Suppressor macrophage treated with lipopolysaccharide for 4 hours (primary cell): ENCODE results near the gene GCAT.
A peak's percentile ranks its signal among the peaks of the same experiment; 100 is the strongest.

Experiments used
- DNase-seq: peaks from one replicate; pipeline ENCODE4 v3.0.0-alpha.2; 2020

The GCAT gene

DNA sequence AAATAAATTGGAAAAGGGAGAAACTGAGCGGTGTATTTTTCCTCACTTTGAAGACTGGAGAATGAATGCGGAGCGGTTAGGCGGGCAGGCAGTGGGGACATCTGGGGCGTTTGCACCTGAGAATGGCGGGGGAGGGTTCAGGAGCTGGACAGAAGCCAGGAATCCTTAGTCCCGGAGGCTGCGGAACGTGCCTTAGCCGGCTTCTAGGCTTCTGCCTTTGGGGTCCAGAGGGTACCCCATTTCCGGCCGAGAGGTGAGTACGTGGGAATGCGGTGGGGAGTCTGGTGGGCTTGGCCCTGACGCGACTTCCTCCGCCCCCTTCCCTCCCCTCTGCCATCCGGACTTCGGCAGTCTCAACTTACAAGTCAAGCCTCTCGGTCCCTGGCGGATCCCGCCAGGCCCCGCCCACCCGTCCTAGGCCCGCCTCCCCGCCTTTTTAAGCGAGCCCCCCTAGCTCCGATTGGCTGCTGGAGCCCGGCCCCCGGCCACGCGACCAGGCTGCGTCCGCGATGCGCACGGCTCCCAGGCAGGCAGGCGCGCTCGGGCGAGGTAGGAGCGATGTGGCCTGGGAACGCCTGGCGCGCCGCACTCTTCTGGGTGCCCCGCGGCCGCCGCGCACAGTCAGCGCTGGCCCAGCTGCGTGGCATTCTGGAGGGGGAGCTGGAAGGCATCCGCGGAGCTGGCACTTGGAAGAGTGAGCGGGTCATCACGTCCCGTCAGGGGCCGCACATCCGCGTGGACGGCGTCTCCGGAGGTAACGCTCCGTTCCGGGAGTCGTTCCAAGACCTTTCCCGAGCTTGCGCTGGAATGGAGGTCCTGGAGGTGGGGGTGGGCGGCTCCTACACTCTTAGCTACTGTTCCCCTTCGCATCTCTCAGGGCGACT is at the start of gene GCAT:
Gene GCAT (plus strand): TSS at position 525 of the 884 bp plus-strand sequence. CDS start 34 bp downstream, at position 559.
- DNase-seq: peak; percentile 96

DNA sequence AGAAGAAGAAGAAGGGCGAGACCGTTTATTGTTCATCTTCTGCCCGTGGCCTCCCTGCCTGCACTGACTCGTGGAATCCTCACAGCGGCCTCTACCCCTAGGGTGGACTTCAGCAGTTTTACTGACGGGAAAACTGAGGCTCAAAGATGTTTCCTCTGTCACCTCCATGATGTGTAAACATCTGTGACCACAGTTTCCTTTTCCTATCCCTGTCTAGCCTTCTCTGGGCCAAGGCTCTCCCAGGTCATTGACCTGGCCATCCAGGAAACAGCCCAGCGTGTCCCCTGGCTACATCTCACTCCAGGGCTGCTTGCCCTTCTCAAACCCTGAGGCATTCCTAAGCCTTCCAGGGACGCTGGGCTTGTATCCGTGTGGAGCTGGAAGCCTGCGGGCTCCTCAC is 49.0 kb upstream of the GCAT start:
- no peak for DNase-seq

DNA sequence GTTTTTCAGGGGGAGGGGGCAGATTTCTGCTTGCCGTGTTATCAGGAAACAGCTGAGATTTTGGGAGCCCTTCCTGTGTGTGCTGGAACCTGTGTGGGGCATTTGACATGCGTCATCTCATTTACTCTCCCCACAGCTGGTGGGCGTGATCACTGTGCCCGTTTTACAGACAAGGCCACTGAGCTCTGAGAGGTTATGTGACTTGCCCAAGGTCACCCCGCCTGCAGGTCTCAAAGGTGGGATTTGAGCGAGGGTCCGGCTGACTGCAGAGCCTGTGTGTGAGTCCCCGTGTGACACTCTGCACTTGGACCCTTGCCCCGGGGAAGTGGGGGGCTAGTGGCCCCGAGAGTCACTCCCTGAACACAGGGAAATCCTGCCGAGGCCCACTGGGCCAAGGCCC is 48.5 kb upstream of the GCAT start:
- no peak for DNase-seq

DNA sequence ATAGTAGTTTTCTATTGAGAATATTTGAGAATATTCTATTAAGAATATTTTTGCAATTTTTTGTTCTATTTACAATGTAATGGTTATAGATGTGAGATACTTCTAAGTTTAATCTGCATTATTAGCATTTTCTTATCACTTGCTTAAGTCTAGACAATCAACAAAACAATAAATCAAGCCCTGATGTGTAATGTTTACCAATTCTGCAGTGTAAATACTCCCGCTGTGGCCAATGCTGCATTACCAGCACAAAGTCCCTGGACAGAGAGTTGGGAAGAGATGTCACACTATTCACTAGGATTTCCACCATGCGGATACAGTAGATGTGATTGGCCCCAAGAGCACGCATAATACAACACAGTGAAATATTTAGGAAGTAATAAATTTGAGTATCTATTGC is 47.6 kb upstream of the GCAT start:
- no peak for DNase-seq

DNA sequence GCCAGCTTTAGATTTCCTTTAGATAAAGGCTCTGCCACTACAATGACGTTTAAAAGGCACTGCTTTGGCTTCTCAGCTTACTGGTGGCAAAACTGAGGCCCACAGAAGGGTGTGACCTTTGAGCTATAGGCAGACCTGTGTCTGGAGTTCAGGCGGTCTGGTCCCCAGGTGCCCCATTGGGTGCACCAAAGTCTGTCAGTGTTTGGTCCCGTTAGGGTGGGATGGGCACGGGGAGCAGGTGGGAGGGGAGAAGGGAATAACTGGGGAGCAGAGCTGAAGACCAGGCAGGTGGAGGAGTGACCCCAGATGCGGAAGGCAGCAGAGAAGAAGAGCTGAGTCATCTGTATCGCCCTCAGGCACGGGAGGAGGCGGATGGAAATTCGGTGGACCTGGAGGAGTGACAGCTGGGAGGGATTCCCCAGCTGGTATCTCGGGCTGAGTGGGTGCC is 45.3 kb upstream of the GCAT start:
- DNase-seq: no peak

DNA sequence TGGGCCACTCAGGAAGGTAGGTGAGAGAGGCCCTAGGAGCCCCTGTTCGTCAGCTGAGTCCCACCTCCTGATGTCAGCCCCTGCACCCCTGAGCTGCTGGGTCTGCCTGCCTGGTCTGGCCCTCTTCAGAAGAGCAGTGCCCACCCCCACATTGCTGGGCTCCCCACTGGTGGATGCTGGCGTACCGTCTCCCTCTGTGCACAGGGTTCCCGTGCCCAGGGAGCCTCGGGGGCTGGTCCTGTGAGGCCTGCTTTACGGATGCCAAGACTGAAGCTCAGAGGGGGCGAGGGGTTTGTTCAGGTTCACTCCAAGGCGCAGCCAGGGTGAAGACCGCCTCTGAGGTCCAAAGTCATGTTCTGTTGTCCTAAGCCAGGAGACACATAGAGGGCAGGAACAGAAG is 44.7 kb upstream of the GCAT start:
- no peak for DNase-seq

DNA sequence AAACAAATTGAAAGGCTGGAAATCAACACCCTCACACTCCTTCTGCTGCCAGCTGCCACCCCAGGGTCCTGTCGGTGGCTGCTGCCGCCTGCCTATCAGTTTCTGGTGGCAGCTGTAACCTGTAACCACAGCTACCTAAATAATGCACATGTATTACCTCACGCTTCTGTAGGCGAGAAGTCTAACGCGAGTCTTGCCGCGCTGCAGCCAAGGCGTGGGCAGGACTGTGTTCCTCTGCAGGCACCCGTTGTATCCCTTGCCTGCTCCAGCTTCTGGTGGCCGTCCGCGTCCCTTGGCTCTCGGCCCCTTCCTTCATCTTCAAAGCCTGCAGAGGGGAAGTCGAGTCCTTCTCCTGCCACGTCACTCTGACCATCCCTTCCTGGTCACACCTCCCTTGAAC is 44.1 kb upstream of the GCAT start:
- no peak for DNase-seq

DNA sequence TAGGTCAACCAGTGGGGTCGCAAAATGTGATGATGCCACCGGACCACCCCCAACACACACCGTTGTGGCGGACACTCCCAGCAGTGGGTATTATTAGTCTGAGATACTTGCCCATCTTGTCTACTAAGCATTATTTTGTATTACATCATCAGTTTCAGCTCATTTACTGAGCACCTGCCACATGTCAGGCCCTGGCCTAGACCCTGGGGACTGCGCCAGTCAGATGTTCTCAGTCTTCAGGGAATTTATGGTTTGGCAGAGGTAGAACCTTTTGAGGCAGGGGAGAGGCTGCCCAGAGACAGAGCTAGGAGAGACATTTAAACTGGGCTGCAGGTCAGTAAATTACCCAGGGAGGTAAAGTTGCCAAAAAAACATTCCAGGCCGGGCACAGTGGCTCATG is 43.1 kb upstream of the GCAT start:
- DNase-seq: no peak

DNA sequence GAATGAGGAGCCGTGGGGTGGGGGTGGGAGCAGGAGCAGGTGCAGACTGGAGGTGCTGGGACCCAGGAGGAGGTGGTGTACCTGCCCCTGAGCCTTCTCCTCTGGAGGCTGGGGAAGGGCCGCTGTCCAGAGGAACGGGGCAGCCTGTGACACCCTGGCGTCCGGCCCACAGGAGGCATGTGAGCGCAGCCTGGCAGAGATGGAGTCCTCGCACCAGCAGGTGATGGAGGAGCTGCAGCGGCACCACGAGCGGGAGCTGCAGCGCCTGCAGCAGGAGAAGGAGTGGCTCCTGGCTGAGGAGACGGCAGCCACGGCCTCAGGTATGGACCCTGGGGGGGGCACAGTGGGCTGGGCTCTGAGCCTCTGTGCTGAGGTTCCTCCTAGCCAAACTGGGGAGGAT is 42.2 kb upstream of the GCAT start:
- no peak for DNase-seq

DNA sequence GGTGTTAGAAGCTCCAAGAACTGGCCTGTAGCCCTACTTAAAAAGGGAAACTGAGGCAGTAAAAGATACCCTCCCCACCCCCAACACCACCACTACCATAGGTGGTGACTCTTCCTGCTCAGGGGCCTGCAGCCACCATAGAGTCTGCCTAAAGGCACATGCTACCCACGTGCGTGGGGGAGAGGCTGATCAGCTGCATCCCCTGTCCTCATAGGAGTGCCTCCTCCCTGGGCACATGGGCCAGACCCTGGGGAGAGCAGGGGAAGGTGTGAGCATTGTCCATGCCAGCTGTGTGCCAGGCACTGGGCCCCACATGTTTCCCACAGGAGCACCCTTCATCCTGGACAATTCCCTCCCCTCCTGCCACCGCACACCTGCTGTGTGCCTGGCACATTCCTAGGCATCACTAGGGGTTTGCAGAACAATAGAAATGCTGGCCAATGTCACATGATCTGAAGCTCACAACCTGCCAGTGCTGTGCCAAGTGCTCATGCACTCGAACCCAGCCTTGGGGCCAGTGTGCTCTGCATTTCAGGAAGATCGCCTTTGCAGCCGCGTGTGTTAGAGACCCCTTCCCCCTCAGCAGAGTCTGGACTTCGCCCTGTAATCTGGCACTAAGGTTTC is 41.7 kb upstream of the GCAT start:
- no peak for DNase-seq

DNA sequence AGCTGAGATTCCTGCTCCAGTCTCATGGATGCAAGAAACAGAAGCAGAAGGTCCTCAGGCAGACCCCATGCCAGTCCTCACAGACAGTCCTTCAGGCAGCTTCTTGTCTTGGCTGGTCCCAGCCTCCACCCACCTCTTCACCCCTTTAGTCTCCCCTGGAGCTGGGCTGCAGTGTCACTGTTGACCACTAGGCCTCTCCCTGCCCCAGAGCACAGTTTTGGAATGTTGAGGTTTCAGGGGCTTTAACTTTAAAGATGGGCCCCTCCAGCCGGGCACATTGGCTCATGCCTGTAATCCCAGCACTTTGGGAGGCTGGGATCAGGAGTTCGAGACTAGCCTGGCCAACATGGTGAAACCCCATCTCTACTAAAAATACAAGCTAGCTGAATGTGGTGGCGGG is 39.5 kb upstream of the GCAT start:
- DNase-seq: no peak

DNA sequence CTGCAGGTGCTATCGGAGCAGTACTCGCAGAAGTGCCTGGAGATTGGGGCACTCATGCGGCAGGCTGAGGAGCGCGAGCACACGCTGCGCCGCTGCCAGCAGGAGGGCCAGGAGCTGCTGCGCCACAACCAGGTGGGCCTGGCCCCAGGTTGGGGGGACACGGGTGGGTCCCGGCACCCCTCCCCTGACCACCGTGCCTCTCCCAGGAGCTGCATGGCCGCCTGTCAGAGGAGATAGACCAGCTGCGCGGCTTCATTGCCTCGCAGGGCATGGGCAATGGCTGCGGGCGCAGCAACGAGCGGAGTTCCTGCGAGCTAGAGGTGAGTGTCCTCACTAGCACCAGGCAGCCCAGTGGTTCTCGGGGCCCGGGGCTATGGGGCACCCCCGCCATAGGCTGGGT is 38.7 kb upstream of the GCAT start:
- DNase-seq: no peak

DNA sequence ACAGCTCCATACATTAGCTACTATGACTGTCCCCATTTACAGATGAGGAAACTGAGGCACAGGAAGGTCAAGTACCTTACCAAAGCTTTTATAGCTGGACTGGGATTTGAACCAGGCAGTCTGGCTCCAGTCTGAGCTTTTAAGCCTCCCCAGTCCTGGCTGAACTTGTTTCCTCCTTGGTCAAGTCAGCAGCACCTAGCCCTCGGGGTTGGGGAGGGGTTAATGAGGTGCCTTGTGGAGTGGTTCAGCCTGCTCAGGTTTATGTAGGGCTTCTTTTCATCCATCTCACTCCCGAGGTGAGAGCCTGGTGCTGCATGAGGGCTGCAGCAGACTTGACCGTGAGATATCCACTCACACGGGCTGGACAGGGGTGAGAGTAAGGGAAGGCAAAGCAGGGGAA is 36.7 kb upstream of the GCAT start:
- no peak for DNase-seq

DNA sequence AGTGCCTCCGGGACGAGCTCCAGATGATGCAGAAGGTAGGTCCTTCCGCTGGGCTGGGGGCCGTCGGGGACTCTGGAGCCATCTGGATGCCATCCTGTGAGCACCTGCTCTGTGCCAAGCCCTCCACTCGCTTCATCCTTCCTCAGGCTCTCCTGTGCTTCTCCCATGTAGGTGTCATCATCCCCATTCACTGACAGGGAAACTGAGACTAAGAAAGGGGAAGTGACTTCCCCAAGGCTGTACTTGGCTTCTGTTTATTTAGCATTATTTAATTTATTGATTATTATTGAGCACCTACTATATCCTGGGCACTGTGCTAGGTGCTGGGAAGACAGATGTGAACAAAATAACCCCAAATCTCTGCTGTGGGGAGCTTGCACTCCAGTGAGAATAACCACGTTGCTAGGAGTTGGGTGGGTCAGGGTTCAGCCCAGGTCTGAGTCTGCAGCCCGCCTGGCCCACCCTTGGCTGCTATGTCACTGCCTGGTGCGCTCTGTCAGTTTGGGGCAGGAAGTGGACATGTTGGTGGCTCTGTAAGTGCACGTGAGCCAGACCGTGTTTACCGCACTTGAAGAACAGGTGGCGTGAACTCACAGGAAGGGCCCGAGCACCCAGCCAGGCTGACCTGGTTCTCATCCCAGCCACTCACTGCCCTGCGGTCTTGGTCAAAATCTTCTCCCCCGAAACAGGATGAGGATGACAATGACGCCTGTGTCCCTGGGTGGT is 35.9 kb upstream of the GCAT start:
- DNase-seq: no peak

DNA sequence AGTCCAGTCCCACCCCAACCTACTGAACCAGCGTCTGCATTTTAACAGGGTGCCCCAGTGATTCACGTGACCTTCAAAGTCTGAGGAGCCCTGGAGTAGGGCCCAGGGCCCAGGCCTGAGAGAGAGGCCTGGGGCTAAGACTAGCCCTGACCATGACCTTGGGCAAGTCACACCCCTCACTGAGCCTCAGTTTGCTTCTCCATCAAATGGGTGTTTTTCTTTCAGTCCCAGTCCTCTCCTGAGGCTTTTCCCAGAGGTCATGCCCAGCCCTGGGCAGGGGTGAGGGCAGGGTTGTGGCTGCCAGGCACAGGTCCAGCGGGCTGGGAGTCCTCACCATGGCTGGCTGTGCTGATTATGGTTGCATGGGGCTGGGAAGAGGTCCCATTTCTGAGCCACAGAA is 33.0 kb upstream of the GCAT start:
- DNase-seq: no peak

DNA sequence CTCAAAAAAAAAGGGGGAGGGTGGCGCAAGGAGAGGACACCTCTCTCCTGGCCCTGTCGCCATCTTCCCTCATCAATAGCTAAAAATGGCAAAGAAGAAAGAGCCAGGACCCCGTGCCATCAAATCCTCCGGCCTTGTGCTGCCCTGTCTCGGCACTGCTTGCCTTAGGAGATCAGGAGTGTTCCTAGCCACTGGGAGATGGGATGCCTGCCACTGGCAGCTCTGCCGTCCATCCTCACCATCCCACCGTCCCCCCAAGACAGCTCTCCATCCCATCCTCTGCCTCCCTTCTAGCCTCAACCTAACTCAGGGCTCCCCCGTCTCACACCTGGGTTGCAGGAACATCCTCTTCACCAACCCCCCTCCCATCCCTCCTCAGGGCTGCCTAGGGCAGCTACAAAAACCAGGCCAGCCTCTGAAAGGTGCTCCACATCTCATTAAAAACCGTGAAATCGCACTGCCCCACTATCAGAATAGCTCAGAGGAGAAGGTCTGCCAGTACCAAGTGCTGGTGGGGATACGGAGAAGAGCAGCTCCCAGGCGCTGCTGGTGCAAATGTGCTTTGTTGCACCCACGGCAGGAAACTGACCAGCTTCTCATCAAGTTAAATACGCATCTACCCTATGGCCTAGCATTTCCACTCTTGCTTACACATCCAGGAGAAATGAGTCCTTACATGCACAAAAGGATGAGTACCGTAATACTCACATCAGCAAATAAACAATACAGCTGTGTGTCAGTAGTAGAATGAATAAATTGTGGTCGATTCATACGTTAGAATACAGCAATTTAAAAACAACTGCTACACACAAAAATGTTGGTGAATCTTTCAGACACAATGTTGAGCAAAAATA is 31.7 kb upstream of the GCAT start:
- DNase-seq: no peak

DNA sequence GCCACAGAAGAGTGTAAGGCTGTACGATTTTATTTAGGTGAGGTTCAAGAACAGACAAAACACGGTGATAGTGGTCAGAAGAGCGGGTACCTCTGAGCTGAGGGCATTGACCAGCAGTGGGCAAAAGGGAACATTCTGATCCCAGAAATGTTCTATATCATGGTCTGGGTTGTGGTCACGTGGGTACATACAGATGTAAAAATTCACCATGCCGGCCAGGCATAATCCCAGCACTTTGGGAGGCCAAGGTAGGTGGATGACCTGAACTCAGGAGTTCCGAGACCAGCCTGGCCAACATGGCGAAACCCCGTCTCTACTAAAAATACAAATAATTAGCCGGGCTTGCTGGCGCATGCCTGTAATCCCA is 31.1 kb upstream of the GCAT start:
- no peak for DNase-seq

DNA sequence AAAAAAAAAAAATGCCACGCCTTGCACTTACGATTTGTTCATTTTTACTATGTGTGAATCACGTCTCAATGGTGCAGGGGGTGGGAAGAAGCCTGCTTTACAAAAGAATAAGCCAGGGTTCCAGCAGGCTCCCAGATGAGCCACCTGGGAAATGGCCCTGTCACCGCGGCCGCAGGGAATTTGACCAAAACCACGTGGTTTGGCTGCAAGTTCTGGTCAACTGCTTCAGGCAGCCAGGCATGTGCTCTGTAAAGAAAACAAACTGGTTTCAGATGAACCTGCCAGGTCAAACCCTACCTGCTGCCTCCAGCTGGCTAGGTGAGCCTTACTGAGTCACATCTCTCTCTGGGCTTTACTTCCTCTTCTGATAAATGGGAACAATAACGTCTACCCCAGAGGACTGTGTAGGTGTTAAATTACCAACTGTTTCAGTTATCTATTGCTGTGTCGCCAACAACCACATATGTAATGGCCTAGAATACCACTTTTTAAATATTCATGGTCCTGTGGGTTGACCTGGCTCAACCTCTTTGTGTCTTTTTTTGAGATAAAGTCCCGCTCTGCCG is 30.5 kb upstream of the GCAT start:
- DNase-seq: no peak

DNA sequence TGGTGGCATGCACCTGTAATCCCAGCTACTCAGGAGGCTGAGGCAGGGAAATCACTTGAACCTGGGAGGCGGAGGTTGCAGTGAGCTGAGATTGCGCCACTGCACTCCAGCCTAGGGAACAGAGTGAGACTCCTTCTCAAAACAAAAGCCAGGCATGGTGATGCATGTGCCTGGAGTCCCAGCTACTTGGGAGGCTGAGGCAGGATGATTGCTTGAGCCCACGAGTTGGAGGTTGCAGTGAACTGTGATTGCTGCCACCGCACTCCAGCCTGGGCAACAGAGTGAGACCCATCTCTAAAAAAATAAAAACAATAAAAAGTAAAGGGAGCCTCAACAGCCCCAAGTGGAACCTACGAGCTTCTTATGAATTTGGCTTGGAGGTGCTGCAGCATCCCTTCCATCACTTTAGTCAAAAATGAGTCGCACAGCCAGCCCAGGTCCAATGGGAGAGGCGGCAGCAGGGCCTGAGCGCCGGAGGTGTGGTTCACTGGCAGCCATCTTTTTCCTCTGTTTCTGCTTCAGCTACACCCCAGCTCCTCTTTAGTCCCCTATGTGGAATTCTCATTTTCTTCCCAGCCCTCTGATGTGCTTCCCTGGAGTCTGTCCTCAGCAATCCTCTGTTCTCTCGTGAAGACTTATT is 29.2 kb upstream of the GCAT start:
- DNase-seq: no peak

DNA sequence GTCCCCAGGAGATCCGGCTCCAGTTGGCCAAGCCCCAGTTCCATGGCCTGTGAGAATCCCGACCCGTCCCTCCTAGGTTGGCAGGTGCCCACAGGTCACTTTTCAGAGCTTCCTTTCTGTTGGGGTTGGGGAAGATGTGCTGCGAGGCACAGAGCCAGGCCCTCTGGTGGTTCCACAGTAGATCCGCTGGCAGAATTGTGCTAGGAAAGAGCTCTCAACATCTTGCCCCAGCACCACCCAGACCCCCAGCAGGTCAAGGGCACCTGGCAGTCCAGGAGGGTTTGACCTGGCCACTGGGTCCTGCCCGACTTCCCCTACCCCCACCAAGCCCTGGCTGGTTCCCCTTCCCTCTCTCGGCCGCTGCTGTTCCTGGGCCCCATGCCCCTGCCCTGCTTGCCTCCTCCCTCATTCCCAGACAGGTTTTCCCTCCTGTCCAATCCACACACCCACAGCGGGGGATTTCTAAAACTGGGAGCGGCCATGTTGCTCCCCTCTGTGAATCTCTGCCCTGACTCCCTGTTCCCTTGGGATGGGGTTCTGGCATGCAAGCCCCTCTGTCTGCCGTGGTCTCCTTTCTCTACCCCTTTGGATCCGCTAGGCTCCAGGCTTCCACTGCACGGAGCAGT is 26.2 kb upstream of the GCAT start:
- no peak for DNase-seq

DNA sequence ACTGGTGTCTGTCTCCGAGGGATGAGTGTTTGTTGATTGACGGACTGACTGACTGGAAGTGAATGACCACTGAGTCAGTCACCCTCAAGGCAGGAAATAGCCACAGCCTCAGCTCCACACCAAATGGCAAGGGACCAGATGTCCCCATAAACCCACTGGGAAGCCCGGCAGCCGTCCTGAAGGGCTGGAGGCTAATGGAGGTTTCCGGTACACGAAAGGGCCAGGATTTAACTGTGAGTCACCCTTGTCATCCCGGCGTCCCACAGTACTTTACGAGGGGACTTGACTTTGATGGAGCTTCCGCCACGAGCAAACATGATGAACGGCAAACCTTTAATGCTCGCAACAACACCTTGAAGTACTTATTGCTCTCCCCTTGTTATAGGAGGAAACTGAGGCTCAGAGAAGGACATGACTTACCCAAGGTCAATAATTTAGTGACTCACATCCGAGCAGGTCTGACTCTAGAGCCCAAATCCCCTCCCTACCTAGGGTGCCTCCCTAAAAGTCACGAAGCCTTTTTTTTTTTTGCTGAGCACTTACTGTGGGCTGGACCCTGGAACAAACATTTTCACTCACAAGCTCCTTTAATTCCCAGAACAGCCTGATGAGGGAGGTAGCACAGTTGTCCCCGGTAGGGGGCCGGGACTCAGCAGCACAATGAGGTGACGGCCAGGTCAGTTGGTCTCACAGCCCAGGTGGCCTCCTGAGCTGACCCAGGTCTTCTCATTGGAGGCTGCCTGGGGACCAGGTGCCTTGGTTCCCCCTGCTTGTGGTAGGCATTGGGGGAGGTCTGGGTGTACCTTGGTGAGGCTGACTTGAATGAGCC is 25.2 kb upstream of the GCAT start:
- no peak for DNase-seq
